ENCODE data around the gene PCSK5. TPM values are rescaled to one million over a fixed set of nuclear protein-coding genes. Genes with fewer than 3 reads are reported as not detected.
"Not testable (repeated sequence)": the region's sequence is repeated elsewhere in the genome, so short reads cannot be mapped to it uniquely, and the experiment has no call there.

The PCSK5 gene
- total and polyA plus RNA-seq, 5 experiments from 2014 or later, result 6.5 to 22.8 (median 14.7) TPM

DNA sequence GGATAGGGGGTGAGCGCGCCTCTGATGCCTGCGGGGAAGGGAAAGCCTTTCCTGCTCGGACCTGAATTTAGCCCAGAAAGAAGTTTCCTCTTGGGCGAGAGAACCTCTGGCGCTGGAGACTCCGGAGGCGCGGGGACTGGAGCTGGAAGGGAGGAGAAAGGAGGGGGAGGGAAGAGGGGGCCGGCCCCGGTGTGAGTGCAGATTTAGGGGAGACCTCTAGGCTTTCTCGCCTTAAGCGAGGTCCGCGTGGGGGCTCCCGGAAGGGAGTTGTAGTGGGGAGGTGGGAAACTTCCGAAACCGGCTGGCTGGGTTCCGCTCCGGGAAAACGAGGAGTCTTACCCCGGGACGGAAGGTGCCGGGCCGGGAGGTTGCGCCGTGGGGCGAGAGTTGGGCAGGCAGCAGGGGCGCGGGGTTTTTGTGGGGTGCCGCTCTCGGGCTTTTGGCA, 1.3 kb downstream of the PCSK5 start:
- H3K4me1 Mint-ChIP-seq, result peaks cover 41 to 77% (median 60%) of the 10 kb centered on the region in 4 donors
- no peaks in the 10 kb centered on the region for H3K9me3 Mint-ChIP-seq
- POLR2A ChIA-PET, result interaction anchor here (1.4 to 2.1 kb wide), 3 partner anchors 9 to 131 kb away, joined by 6 to 17 read pairs (median 9); no protein-coding TSS in a partner anchor
- peak overlapping the region; percentile 90 to 98 (median 96) for H3K4me3 Mint-ChIP-seq
- H3K27me3 Mint-ChIP-seq, result peaks cover 0 to 21% (median 0%) of the 10 kb centered on the region in 5 donors
- no peak for ATAC-seq
- H3K36me3 Mint-ChIP-seq, result no peaks in the 10 kb centered on the region
- DNase-seq, result peak in 6 of 10 donors; percentile 1 to 63 (median 16)
- H3K27ac Mint-ChIP-seq, result peak overlapping the region; percentile 54 to 96 (median 78)

DNA sequence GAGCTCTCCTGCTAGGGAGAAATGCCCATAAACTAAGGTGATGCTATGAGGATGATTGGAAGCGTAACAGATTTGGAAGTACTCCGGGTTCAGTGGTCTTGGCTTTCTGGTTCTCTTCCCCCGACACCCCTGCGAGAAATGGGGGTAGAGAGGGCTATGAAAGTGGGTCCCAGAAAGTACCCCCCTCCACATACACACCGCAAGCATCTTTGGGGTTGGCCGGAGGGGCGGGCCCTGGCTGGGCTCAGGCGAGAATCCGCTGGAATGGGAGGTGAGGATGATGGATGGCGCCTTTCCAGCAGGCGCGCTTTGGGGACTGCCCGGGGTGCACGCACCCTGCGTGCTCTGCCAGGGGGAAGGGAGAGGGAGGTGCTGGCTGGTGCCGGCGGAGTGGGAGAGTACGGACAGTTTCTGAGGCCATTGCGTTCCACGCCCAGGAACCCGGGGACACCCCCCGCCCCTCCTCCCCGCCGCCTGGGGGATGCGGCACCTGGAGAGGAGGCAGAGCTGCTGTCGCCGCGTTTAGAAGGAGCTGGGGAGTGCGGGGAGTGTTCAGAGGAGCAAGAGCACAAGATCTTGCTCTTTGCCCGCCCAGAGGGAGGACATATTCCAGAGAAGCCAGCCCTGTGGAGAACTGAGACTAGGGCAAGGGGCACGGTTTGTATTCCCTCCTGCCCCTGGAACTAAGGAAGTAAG, 1.9 kb downstream of the PCSK5 start:
- H3K9me3 Mint-ChIP-seq, result no peaks in the 10 kb centered on the region
- POLR2A ChIA-PET, result interaction anchor here (1.8 to 2.1 kb wide), 2 partner anchors 27 to 131 kb away, joined by 6 read pairs; no protein-coding TSS in a partner anchor
- peaks cover 46 to 81% (median 65%) of the 10 kb centered on the region in 4 donors for H3K4me1 Mint-ChIP-seq
- H3K4me3 Mint-ChIP-seq, result peak overlapping the region; percentile 90 to 98 (median 96)
- no peak for ATAC-seq
- peak in 7 of 10 donors; percentile 3 to 21 (median 16) for DNase-seq
- peak overlapping the region in 5 of 10 donors; percentile 8 to 96 (median 84) for H3K27ac Mint-ChIP-seq
- H3K27me3 Mint-ChIP-seq, result peaks cover 0 to 21% (median 0%) of the 10 kb centered on the region in 5 donors
- no peaks in the 10 kb centered on the region for H3K36me3 Mint-ChIP-seq

DNA sequence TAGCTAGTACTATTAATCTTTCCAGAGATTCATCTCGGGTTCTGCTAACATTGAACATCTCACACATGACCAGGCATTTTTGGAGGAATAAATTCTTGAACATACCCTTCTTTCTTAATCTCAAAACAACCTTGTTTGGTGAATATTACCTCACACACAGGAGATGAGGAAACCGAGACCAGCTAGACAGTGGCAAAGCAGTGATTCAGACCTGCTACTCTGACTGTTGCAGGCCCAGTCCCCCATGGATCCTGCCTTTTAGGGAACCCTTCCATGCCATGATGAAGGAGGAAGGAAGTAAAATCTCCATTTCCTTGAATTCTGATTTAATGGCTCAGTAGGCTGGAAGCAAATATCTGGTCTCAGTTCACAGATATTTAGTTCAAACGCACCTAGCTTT, 2.6 kb downstream of the PCSK5 start:
- POLR2A ChIA-PET, result interaction anchor here (1.8 kb wide), 1 partner anchor 130 kb away, joined by 6 read pairs; no protein-coding TSS in a partner anchor
- Mint-ChIP-seq H3K27me3 (peaks cover 0 to 19% (median 0%) of the 10 kb centered on the region in 5 donors), H3K4me3 (peak overlapping the region; percentile 90 to 98 (median 96)), H3K9me3 (no peaks in the 10 kb centered on the region), H3K4me1 (peaks cover 47 to 76% (median 63%) of the 10 kb centered on the region in 4 donors), H3K27ac (peak overlapping the region in 1 of 10 donors; percentile 17), H3K36me3 (no peaks in the 10 kb centered on the region)
- no peak for DNase-seq
- ATAC-seq, result no peak

DNA sequence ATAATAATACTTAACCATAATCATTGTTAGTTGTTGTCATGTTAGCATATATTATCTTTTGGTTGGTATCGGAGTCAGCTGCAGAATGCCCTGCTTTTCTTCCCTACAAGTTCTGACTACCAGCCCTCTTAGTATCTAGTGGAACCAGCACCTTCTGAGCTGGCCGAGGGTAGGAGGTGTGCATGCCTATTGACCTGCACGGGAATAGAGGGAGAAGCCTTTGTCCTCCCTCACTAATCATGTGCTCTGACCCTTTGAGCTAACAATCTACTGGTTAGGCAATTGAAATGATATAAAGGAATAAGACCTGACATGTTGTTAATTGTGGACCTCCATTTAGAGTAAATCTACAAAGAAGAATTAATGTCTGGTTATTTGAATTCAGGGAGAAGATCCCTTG, 4.1 kb downstream of the PCSK5 start:
- H3K27me3 Mint-ChIP-seq, result peaks cover 0 to 15% (median 0%) of the 10 kb centered on the region in 5 donors
- H3K4me3 Mint-ChIP-seq, result peak overlapping the region in 9 of 10 donors; percentile 5 to 98 (median 96)
- peak overlapping the region in 1 of 10 donors; percentile 44 for H3K27ac Mint-ChIP-seq
- no peaks in the 10 kb centered on the region for H3K9me3 Mint-ChIP-seq
- POLR2A ChIA-PET, result no interaction called here
- DNase-seq (no peak), ATAC-seq (no peak)
- peaks cover 47 to 80% (median 62%) of the 10 kb centered on the region in 4 donors for H3K4me1 Mint-ChIP-seq
- H3K36me3 Mint-ChIP-seq, result peaks cover 0 to 3% (median 2%) of the 10 kb centered on the region in 3 donors

DNA sequence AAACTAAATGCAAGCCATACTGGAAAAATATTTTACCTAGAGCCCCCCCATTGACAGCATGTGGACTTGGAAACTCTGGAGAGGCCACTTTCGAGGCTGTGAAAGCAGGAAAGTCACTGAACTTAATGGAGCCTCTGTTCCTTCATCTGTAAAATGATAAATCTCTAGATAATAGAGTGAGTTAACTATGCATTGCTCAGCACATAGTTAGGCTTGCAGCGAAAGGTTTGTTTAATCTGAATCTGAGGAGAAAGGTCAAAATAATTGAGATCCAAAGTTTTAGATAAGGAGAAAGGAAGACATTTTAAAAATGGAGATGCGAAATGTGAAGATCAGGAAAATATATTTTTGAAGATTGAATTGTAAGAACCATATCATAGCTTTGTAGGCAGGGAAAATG, 4.6 kb downstream of the PCSK5 start:
- peaks cover 47 to 82% (median 59%) of the 10 kb centered on the region in 4 donors for H3K4me1 Mint-ChIP-seq
- H3K27me3 Mint-ChIP-seq, result peaks cover 0 to 15% (median 0%) of the 10 kb centered on the region in 5 donors

DNA sequence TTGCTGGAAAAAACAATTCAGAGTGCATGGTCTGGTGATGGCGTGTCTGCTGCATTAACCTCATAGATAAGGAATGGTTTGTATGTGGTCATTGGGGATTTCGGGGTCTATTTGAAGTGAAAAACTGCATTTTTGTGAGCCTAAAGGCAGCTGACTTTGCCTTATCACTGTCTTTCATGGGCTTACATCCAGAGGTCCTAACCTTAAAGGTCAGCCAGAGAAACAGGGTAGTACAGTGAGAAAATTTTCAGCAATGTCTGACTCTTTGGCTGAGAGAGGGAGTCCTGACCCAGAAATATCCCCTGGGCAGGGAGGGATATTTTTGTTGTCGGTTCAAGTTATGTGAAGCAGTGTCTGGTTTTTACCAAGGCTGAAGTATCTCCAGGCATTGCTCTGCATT, 5.7 kb downstream of the PCSK5 start:
- peak overlapping the region in 4 of 10 donors; percentile 4 to 42 (median 12) for H3K4me3 Mint-ChIP-seq
- H3K27ac Mint-ChIP-seq, result no peak overlapping the region
- peaks cover 0 to 15% (median 0%) of the 10 kb centered on the region in 5 donors for H3K27me3 Mint-ChIP-seq
- ATAC-seq (no peak), DNase-seq (no peak)
- peaks cover 0 to 9% (median 0%) of the 10 kb centered on the region in 9 donors for H3K9me3 Mint-ChIP-seq
- H3K36me3 Mint-ChIP-seq, result peaks cover 4 to 14% (median 12%) of the 10 kb centered on the region in 3 donors
- H3K4me1 Mint-ChIP-seq, result peaks cover 49 to 89% (median 62%) of the 10 kb centered on the region in 4 donors
- POLR2A ChIA-PET, result no interaction called here

More for the DNA sequence above, 4.6 kb downstream of the PCSK5 start:
- DNase-seq, result no peak
- H3K36me3 Mint-ChIP-seq, result peaks cover 0 to 5% (median 2%) of the 10 kb centered on the region in 3 donors
- H3K9me3 Mint-ChIP-seq, result no peaks in the 10 kb centered on the region
- H3K4me3 Mint-ChIP-seq, result peak overlapping the region in 5 of 10 donors; percentile 4 to 98 (median 27)
- no peak overlapping the region for H3K27ac Mint-ChIP-seq
- ATAC-seq, result no peak
- POLR2A ChIA-PET, result no interaction called here

DNA sequence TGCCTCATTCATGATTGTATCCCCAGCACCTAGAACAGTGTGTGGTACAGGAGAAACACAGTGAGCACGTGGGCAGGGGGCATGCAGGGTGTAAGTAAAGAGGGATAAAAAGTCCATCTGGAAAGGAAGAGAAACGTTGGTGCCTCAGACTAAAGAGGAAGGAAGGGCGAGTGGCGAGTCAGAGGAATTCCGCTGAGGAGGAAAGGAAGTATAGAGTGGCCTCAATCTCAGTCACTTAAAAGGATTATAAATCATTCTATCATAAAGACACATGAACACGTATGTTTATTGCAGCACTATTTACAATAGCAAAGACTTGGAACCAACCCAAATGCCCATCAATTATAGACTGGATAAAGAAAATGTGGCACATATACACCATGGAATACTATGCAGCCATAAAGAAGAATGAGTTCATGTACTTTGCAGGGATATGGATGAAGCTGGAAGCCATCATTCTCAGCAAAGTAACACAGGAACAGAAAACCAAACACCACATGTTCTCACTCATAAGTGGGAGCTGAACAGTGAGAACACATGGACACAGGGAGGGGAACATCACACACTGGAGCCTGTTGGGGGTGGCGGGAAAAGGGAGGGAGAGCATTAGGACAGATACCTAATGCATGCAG, 10.5 kb downstream of the PCSK5 start:
- not testable (repeated sequence) for H3K27me3 Mint-ChIP-seq, H3K4me3 Mint-ChIP-seq, ATAC-seq, DNase-seq, H3K9me3 Mint-ChIP-seq
- POLR2A ChIA-PET, result interaction anchor here (1.2 kb wide), 1 partner anchor 10 kb away, joined by 9 read pairs; the partner anchor contains the start of gene PCSK5
- peaks cover 4 to 23% (median 21%) of the 10 kb centered on the region in 3 donors for H3K36me3 Mint-ChIP-seq
- peaks cover 28 to 68% (median 45%) of the 10 kb centered on the region in 4 donors for H3K4me1 Mint-ChIP-seq
- H3K27ac Mint-ChIP-seq, result peak overlapping the region in 1 of 10 donors; percentile 11

DNA sequence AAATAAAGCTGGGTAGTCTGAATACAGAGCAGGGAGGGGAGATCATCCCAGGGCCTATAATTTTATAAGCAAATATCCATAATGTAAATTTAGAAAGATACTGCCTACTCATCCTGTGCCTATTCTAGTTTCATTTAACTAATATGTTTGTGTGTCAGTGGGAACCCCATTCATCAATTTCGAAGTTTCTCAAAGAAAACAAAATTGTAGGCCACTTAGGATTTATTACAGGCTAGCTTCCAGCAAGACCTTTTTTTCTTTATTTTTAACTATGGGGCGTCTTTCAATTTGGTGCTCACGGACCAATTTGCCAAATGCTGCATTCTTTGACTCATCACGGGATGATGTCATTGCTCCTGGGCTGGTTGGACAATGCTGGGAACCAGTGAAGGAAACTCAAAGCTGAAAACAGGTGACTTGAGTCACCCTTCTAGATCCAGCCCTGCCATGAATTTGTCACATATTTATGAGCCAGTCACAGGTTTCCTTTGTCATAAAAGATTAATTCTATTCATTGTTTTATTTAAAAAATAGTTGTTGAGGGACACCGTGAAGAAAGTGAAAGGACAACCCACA, 13.4 kb downstream of the PCSK5 start:
- H3K4me1 Mint-ChIP-seq, result peaks cover 31 to 74% (median 48%) of the 10 kb centered on the region in 4 donors
- H3K27ac Mint-ChIP-seq, result no peak overlapping the region
- ATAC-seq (no peak), DNase-seq (no peak)
- POLR2A ChIA-PET, result no interaction called here
- H3K9me3 Mint-ChIP-seq, result peaks cover 0 to 9% (median 0%) of the 10 kb centered on the region in 9 donors
- peaks cover 4 to 27% (median 21%) of the 10 kb centered on the region in 3 donors for H3K36me3 Mint-ChIP-seq
- no peaks in the 10 kb centered on the region for H3K27me3 Mint-ChIP-seq
- H3K4me3 Mint-ChIP-seq, result no peak overlapping the region

DNA sequence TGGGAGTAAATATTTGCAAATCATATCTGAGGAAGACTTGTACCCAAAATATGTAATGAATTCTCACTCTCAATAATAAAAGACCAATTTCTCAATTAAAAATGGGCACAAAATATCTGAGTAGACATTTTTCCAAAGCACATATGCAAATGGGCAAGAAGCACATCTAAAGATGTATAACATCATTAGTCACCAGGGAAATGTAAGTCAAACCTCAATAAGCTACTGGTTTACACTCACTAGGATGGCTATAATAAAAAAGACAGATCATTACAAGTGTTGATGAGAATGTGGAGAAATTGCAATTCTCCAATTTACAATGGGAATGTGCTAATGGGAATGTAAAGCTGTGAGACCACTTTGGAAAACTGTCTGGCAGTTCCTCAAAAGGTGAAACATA, 13.9 kb downstream of the PCSK5 start:
- Mint-ChIP-seq H3K27ac (peak overlapping the region in 1 of 10 donors; percentile 11), H3K4me3 (no peak overlapping the region), H3K27me3 (no peaks in the 10 kb centered on the region), H3K9me3 (peaks cover 0 to 9% (median 0%) of the 10 kb centered on the region in 9 donors), H3K4me1 (peaks cover 29 to 75% (median 46%) of the 10 kb centered on the region in 4 donors), H3K36me3 (peaks cover 4 to 26% (median 21%) of the 10 kb centered on the region in 3 donors)
- no peak for DNase-seq
- POLR2A ChIA-PET, result no interaction called here
- no peak for ATAC-seq

DNA sequence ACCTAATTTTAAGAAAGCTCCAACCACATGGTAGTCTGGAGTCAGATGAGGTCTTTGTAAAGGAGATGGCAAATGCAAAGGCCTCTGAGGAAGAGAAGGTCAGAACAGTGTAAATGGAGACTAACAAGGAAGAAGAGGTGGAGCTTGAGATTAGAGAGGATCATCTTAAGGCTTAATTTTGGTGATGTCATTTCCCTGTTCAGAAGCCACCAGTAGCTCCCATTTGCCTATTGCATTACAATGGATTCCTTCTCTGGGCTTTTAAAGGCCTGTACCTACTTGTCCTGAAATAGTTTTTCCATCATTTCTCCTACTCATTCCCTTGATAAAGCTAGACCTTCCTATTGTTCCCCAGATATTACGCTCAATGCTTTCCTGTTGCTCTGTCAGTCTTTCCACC, 16.1 kb downstream of the PCSK5 start:
- H3K27ac Mint-ChIP-seq, result no peak overlapping the region

DNA sequence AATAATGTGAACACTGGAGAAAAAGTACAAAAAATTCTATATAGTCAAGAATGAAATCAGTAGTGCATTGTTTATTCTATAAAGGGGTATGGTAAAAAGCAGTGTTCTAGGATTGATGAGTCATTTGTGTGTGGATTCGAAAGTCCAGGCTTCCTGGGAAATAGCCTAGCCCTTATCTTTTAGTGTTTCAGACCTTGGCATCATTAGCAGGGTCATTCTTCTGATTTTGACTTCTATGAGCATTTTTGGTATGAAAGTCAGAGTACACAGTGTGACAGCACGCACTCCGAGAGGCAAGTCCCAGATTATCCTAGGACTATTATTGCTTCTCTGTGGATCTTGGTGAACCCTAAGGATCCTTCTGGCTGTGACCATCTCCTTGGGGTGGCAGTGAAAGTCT, 16.9 kb downstream of the PCSK5 start:
- POLR2A ChIA-PET, result interaction anchor here (1.5 kb wide), 1 partner anchor 17 kb away, joined by 4 read pairs; the partner anchor contains the start of gene PCSK5
- peaks cover 31 to 83% (median 56%) of the 10 kb centered on the region in 4 donors for H3K4me1 Mint-ChIP-seq

More for the DNA sequence above, 16.1 kb downstream of the PCSK5 start:
- POLR2A ChIA-PET, result no interaction called here
- Mint-ChIP-seq H3K36me3 (peaks cover 0 to 12% (median 3%) of the 10 kb centered on the region in 3 donors), H3K9me3 (no peaks in the 10 kb centered on the region), H3K4me3 (peak overlapping the region in 3 of 10 donors; percentile 2 to 34 (median 2)), H3K4me1 (peaks cover 28 to 80% (median 53%) of the 10 kb centered on the region in 4 donors), H3K27me3 (no peaks in the 10 kb centered on the region)
- ATAC-seq (no peak), DNase-seq (no peak)

DNA sequence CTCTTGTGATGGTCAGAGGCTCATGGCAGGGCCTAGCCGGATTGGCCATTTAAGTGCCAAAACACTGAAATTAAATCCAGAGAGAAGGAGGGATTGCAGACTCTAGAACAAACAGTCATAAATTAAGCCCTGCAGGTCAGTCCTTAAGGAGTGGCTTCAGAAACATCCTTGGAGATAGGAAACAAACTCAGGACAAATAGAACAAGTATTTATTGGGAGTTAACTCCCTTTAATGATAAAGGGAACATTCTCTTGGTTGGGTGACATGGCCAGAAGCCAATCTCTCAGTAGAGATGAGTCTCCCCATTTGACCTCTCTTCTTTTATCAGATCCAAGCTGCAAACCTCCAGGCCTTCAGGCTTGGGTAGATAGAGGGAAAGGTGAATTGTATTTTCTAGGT, 17.4 kb downstream of the PCSK5 start:
- Mint-ChIP-seq H3K4me1 (peaks cover 34 to 84% (median 57%) of the 10 kb centered on the region in 4 donors), H3K9me3 (no peaks in the 10 kb centered on the region), H3K27me3 (no peaks in the 10 kb centered on the region), H3K27ac (no peak overlapping the region), H3K4me3 (peak overlapping the region in 1 of 10 donors; percentile 2), H3K36me3 (peaks cover 0 to 11% (median 9%) of the 10 kb centered on the region in 3 donors)
- DNase-seq, result no peak
- POLR2A ChIA-PET, result interaction anchor here (0.5 to 1.5 kb wide), 2 partner anchors 17 to 162 kb away, joined by 3 to 4 read pairs; partner anchors contain the start of gene PCSK5
- no peak for ATAC-seq

More for the DNA sequence above, 16.9 kb downstream of the PCSK5 start:
- Mint-ChIP-seq H3K27ac (no peak overlapping the region), H3K27me3 (no peaks in the 10 kb centered on the region), H3K36me3 (peaks cover 0 to 11% (median 6%) of the 10 kb centered on the region in 3 donors), H3K9me3 (no peaks in the 10 kb centered on the region), H3K4me3 (peak overlapping the region in 2 of 10 donors; percentile 2 to 34)
- DNase-seq, result no peak
- no peak for ATAC-seq

All from naive thymus-derived CD8-positive, alpha-beta T cell (primary cell).